ENCODE data around the gene RALGPS1.

Gene RALGPS1

DNA sequence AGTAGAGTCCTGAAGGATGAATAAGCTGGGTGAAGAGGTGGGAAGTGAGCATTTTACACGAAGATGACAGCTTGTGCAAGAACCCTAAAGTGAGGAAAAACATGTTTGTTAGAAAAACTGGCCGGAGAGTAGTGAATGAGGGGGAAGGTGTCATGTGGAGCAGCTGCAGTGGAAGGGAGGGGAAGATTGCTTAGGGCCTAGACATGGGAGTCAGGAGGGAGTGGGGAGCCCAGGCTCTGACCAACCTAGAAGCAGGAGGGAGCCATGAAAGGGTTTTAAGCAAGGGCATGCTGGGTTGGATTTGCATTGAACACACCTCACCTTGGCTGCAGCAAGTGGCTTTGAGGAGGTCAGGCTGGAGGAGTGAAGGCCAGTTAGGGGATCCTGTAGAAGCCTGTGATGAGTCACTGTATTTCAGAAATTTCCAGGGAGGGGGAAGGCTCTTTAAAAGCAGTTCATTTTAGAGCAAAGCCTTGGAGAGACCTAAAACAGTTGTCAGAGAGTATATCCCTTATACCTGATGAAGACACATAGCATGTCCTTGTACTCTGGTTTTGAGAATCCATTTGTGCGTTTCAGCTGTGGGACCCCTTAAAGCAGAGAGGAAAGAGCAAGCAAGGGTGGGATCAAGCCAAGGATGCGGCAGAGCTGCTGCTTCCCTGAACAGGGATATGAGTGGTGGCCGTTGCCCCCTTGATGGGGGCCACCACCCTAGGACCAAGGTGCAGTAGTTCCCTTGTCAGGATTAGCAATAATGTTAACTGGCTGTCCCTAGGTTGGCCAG is 162.5 kb downstream of the RALGPS1 start:
- DNase-seq (ENCODE audit: low read depth in 1 of 2, low spot score in 1 of 2): no peak

DNA sequence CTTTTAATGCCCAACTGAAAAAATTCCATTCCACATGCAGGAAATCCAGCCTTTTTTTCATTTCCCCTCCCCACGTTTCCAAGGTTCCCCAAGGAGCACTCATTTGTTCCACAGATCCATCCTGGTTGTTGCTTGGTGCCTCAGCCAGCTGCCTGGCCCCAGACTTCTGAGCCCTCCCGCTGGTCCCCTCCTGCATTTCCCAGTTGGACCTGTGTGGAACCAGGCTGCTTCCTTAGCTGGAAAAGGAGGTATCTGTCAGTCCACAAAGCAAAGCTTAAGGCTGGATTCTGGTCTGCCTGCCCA is 163.0 kb downstream of the RALGPS1 start:
- DNase-seq (ENCODE audit: low read depth in 1 of 2, low spot score in 1 of 2): no peak

DNA sequence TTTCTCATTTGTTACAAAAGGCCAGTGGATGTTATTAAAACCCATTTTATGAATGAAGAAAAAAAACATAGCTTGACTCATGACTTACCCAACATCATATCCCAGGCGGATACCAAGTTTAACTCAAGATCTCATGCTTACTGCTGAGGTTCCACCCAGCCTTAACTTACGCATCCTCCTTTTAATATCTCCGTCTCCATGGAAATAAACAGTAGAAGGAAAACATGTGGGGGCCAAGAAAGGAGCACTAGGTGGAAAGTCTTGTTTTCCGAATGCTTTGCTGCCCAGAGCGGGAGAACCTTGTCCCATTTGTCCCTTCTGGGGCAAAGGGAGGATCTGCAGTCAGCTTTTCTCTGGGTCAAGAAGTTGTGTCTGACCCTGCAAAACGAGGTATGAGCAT is 163.8 kb downstream of the RALGPS1 start:
- no peak for DNase-seq (ENCODE audit: low read depth in 1 of 2, low spot score in 1 of 2)

DNA sequence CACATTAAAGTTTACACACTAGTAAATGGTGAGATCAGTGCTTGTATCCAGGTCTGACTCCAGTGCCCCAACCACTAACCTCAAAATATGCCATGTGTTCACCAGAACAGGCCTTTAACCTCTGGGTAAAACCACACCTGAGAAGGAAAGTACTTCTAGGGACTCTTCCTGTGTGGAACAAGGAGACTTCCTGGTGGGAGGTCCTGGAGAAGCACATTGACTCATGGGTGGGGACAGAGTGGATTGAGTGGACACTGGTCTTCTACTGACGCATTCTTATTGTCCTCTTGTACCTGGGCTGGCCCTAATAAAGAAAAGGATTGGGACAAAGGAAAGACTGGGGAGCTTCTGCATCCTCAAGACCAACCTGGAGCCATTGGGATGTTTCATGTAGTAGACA is 164.4 kb downstream of the RALGPS1 start:
- no peak for DNase-seq (ENCODE audit: low read depth in 1 of 2, low spot score in 1 of 2)

DNA sequence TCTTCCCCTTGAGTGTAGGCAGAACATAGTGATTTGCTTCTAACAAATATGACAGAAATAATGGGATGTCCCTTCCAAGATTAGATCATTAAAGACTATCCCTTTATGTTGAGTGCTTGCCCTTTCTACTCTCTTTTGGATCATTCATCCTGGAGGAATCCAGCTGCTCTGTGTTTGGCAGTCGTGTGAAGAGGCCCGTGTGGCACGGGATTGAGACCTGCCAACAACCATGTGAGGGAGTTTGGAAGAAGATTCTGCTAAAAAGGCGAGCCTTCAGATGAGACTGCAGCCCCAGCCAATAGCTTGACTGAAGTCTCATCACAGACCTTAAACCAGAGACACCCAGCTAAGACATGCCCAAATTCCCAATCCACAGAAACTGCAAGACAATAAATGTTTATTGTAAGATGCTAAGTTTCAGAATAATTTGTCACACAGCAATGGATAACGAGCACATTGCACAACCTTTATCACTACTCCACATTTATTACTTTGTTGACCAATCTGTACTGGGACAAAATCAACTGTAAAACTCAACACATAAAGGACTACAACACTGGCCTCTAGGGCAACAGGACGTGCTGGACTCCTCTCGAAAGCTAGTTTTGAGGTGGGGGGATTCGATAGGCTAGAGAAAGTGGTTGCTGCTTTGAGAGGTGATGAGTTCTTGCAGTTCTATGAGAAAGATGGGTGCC is 165.0 kb downstream of the RALGPS1 start:
- DNase-seq (ENCODE audit: low read depth in 1 of 2, low spot score in 1 of 2): no peak

DNA sequence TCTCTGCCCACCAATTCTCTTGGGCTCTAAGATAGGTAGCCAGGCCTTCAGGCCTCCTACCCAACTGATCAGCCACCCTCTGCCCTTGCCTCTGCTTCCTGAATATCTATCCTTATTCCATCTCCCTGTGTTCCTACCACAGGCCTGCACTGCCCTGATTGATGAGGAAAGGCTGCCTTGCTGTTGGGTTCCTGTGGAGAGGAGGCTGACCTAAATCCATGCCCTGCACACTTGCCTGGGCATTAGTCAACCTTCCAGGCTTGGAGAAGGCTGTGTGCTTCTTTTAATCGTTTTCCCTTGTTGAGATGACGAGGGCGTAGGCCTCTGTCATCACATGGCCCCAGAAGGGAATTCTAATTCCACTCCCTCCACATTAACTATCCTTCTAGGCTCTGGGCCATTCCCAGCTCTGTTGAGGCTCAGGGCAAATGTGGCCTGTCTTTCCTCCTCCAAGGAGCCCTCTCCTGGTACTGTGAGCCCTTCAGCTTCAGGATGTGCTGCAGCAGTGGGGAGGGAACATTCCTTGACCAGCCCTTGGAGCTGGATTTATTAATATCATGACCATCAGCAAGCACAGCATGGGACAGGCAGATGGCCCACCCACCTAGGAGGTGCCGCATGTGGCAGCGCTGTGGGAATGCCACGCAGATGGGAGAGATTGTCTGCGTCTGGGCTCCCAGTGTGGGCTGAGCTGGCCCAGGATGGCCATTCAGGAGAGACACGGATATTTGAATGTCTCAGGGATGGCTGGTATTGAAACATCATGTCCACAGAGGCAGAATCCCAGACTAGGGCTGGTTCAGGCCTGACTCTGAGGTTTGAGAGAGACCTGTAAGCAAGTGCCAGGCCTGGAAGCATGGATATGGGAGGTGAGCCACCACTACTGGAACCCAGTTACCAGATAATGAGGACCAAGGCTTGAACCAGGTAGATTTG is 166.9 kb downstream of the RALGPS1 start:
- DNase-seq (ENCODE audit: low read depth in 1 of 2, low spot score in 1 of 2): no peak

DNA sequence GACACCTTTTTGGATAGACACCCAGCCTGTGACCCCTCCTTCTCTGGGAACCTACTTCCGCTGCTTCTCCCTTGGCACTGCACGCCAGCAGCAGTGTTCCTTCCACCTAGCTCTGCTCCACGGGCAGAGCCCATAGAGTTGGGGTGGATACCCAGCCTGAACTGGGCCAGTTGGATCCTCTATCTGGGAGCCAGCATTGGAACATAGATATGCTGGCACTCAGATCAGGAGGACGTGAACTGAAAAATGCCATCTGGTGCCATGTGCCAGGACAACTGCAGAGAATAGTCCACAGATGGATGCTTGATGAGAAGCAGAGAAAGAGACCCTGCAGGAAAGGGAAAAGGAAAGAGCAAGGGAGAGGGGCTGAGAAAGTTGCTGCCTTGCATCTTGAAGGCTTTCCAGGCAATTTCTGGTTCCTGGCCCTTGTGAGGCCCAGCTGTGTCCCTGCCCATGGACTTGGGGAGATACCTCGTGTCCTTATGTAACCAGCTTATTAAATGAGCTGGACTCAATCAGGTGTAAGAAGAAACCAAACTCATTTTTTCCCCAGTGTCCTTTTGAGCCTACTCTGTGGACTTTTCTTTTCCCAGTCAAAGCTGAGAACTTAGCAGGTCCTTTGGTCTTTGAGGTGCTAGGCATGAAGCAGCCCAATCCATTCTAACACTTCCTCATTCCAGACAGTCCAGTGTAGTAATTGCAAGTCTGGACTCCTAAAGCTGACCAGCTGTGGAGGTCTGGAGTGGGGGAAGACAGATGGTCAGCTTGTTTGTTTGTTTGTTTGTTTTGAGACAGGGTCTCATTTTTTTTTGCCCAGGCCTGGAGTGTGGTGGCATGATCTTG is 168.8 kb downstream of the RALGPS1 start:
- no peak for DNase-seq (ENCODE audit: low read depth in 1 of 2, low spot score in 1 of 2)

DNA sequence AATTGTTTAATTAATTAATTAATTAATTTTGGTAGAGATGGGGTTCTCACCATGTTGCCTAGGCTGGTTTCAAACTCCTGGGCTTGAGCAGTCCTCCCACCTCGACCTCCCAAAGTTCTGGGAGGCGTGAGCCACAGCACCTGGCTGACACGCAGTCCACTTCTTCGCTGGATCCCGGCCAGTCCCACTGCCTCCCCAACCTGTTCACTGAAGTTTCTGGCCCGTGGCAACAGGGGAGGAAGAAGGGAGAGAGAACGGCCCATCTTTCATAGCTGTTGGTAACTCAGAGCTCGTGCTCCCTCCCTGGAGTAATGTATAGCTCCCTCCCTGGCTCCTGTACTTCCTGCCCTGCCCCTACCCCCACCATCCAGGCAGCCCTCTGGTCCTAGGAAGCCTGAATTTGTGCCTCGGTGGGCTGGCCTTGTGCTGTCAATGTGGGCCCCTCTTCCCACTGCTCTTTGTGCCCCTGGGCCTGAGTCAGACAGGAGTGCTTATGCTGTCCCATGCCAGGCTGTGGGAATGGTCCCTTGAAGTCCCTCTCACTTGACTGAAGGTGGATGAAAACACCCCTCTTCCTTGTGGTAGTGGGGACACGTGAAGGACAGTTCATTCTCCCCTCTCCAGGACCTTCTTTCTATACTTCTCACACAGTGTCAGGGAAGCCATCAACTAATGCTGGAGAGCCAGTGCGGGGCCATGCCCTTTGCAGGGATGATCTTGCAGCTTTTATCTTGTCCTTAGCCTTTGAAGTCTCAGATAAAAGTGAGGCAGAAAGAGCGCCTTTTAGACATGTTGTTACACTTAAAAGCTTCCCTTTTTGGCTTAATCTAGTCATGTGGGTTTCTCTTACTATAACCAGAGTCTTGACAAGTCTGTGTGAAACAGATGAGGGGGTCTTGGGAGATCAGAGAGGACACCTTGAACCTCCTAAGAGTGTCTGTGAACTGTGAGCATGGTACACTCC is 169.8 kb downstream of the RALGPS1 start:
- no peak for DNase-seq (ENCODE audit: low read depth in 1 of 2, low spot score in 1 of 2)

DNA sequence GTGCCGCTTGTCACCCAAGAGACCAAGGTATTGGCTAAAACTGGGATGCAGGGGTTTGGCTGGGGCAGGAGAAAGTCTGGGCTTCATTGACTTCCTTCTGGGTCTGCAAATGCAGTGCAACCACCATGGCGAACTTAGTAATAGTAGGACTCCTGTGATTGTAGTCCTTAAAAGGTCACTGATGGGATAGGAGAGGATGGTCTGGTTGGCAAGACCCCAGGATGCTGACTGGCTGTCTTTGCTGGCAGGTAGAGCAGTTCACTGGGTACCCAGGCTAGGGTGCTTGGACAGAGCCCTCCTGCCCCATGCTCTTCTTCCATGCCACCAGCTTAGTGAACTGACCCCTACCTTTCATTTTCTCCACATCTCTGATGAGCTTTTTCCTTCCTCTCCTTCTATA is 170.6 kb downstream of the RALGPS1 start:
- no peak for DNase-seq (ENCODE audit: low read depth in 1 of 2, low spot score in 1 of 2)

DNA sequence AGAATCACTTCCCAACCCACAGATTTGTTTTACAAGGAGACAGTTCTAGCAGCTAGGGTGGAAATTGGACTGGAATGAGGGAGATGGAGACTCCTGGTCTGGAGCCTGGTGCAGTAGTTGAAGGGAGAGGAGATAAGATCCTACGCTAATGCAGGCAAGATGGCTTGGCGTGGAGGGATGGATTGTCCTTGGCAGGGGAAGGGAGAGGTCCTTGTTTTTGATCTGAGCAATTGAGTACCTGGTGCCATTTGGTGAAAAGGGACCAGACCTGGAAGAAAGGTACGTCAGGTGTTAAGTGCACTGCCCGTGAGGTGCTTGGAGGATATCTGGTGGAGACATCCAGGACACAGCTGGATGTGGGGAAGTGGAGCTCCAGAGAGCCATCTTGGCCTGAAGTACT is 172.2 kb downstream of the RALGPS1 start:
- DNase-seq (ENCODE audit: low read depth in 1 of 2, low spot score in 1 of 2): no peak

DNA sequence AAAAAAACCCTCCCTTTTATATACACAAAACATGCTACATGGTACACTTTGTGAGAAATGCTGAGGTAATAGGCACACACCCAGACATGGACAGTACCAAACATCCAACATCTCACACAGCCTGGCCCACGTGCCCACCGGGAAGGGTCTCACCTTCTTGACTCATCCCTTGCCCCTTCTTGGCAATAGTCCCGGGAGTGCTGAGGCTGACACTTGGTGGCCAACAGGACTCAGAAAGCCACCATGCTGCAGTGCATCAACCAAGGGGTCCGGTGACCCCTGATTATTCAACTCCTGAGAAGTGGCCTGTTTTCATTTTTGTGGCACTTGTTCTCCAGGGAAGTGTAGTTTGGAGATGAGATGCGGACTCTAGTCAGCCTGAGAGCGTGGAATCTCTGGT is 172.8 kb downstream of the RALGPS1 start:
- DNase-seq (ENCODE audit: low read depth in 1 of 2, low spot score in 1 of 2): no peak

DNA sequence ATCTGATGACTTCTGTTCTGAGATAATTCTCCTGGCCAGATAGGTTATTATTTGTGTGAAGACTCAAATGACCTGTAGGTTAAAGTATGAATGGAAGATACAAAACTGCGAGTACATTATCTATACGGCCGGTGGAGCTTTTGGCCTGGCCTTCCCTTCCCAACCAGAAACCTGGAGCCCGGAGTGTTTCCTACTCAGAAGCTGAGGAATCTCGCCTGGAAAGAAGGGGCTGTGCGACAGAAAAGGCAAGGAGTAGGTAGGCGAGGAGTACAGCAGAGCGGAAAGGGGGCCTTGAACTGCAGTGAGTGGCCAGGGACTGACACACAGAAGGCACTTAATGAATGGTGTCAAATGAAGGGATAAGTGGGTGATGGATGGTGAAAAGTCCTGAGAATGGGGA is 173.3 kb downstream of the RALGPS1 start:
- DNase-seq (ENCODE audit: low read depth in 1 of 2, low spot score in 1 of 2): no peak

DNA sequence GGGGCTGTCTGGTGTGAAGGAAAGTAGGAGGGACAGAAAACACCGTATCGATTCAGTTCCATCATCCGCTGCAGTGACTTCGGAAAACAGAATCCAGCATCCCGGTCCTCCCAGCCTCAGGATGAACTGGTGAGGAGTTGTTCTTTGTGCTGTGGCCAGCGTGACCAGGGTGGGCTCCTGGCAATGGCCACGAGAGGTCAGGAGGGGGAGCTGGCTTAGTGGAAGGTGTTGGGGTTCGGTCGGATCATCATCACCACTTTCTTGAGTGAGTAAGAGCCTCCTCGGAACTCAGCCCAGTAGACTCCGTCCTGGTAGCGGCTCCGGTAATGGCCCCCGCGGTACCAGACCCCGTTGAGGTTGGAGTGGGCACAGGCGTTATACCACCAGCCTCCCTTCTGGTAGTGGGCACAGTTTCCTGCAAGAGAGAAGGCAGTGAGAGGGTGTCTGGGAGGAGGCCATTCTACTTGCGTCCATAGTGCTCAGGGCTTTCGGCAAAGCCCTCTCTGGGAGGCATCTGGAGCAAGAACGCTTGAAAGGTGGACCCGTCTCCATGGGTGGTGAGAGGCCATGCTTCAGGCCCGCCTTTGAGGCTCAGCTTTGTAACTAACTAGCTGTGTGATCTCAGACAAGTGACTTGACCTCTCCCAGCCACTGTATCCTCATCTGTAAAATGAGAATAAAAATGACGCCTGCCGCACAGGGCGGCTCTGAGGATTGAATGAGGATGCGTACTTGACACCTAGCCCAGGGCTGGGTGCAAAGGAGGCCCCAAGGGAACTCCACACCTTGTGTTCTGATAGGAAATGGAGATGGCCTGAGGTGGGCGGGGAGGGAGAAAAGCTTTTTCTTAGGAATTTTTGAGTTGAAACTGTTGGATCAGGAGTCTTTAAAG is 174.4 kb downstream of the RALGPS1 start:
- no peak for DNase-seq (ENCODE audit: low read depth in 1 of 2, low spot score in 1 of 2)

DNA sequence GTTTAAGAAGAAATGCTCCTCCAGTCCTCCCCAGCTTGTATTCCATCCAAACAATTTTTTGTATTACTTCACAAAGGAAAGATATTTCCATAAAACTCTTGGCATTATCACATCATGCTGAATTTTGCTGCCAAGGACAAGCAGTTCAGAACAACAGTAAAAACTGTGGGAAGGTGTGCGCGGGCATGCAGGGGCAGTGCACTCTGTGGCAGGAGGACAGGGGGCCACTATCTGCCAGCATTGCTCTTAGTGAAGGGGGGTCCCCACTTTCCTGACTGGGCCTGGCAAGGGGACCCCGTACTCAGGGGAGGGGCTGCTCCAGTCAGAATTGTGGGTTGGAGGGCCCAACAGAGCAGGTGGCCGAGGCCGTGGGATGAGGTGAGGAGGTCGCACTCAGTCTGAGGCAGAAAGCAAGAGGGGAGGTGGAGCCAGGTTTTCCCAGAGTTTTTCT is 175.1 kb downstream of the RALGPS1 start:
- DNase-seq (ENCODE audit: low read depth in 1 of 2, low spot score in 1 of 2): no peak

DNA sequence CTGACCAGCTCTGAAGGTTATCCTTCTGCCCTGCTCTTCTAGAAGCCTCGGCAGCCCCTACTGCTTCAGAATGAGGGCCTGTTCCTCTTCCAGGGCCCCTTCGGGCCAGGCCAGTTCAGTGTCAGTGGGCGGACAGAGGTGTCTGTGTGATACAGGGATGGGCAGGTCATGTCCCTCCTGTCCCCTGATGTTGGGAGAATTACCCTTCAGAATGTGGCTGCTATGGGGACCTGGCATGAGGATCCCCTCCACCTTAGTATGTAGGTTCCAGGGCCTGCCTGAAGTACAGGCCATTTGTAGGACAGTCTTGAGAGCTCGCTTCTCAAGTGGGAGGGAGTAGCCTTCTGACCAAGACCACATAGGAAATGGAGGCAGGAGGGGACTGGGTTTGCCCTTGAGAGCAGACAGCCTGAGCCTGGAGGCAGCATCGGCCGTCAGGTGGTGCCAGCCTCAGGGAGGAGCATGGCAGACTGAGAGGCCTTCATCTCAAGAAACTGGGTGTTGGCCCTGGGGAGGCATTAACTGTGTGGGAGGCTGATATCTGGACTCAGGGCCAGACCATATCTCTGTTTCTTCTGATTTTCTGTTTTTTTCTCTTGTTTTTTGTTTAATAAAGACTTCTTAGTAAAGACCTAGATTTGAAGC is 175.9 kb downstream of the RALGPS1 start:
- no peak for DNase-seq (ENCODE audit: low read depth in 1 of 2, low spot score in 1 of 2)

DNA sequence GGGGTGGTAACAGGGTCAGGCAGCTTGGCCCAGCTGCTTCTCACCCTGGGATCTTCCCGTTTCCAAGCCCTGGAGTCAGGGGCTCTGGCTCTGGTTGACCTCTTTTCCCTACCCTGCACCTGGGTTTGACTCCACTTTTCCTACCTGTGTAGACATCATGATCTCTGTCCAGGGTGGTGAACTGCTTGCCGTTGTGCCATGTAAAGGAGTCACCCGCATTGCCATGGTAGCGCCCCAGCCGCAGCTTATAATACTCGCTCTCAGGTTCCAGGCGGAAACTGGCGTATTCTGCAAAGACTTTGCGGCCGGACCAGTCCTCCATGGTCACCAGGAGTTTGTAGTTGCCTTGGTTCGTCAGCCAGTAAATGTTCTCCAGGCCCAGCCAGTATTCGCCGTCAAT is 176.9 kb downstream of the RALGPS1 start:
- DNase-seq (ENCODE audit: low read depth in 1 of 2, low spot score in 1 of 2): no peak

DNA sequence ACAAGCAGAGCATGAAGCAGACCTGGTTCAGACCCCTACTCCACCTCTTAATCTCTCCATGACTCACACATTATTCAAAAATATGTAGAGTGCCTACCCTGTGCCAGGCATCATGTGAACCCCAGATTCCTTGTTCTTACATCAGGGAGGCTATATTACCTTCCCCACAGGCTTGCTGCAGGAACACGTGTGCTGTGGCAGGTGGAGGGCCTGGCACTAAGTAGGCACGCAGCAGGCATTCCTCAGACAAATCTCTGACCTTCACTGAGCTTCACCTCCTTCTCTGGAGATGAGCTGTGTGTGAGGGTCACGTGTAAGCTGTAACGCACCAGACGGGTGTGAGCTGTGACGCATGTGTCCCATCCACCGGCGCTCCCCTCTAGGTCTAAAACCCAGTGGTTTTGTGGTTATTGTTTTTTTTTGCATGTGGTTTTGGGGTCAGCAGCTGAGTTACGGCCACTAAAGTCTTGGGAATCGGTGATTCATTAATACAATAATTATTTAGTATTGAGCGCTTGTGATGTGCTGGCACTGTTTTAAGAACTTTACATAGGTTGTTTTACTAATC is 177.5 kb downstream of the RALGPS1 start:
- no peak for DNase-seq (ENCODE audit: low read depth in 1 of 2, low spot score in 1 of 2)
